Kidney capillary endothelial cell (primary cell): Measurements from ENCODE around the gene FGF10.

Experiments used
- DNase-seq: peaks from one replicate; pipeline ENCODE4 v3.0.0-alpha.2; 2018; ENCODE audit warnings: low spot score

FGF10 gene

GRCh38 chr5:44356231-44356630 is 33.0 kb downstream of the FGF10 start:
- no peak for DNase-seq

GRCh38 chr5:44345871-44346270 is 43.3 kb downstream of the FGF10 start:
- no peak for DNase-seq

GRCh38 chr5:44336708-44337107 is 52.5 kb downstream of the FGF10 start:
- DNase-seq: no peak

- no peak for DNase-seq
Measured at GRCh38 chr5:44334622-44335021, 54.6 kb downstream of the FGF10 start.

GRCh38 chr5:44332285-44332971 is 56.8 kb downstream of the FGF10 start:
- DNase-seq: peak; percentile 33

GRCh38 chr5:44331471-44332050 is 57.7 kb downstream of the FGF10 start:
- DNase-seq: no peak

GRCh38 chr5:44329716-44330115 is 59.5 kb downstream of the FGF10 start:
- DNase-seq: no peak

GRCh38 chr5:44321144-44321725 is 68.0 kb downstream of the FGF10 start:
- DNase-seq: no peak

- DNase-seq: no peak
Measured at GRCh38 chr5:44320188-44320587, 69.0 kb downstream of the FGF10 start.

GRCh38 chr5:44318883-44319282 is 70.3 kb downstream of the FGF10 start:
- DNase-seq: no peak

GRCh38 chr5:44312374-44312773 is 76.8 kb downstream of the FGF10 start:
- no peak for DNase-seq

GRCh38 chr5:44300551-44300950 is 88.7 kb downstream of the FGF10 start:
- no peak for DNase-seq

- no peak for DNase-seq
Measured at GRCh38 chr5:44299394-44299793, 89.8 kb downstream of the FGF10 start.

GRCh38 chr5:44294516-44294915 is 94.7 kb downstream of the FGF10 start:
- no peak for DNase-seq

- no peak for DNase-seq
Measured at GRCh38 chr5:44292736-44293135, 96.5 kb downstream of the FGF10 start.

- no peak for DNase-seq
Measured at GRCh38 chr5:44278469-44278868, 110.8 kb downstream of the FGF10 start.

- DNase-seq: no peak
Measured at GRCh38 chr5:44275908-44276307, 113.3 kb downstream of the FGF10 start.

GRCh38 chr5:44275329-44275728 is 113.9 kb downstream of the FGF10 start:
- no peak for DNase-seq

GRCh38 chr5:44267909-44268308 is 121.3 kb downstream of the FGF10 start:
- no peak for DNase-seq

- DNase-seq: no peak
Measured at GRCh38 chr5:44266882-44267576, 122.2 kb downstream of the FGF10 start.

- no peak for DNase-seq
Measured at GRCh38 chr5:44265713-44266112, 123.5 kb downstream of the FGF10 start.

- no peak for DNase-seq
Measured at GRCh38 chr5:44260793-44261192, 128.4 kb downstream of the FGF10 start.
